GM19193 (cell line): Measurements from ENCODE around the gene MRGPRF.

ENCODE experiments used
- POLR2A ChIP-seq: IDR thresholded peaks from 4 replicates; pipeline ENCODE4 v1.6.1; 2011; ENCODE audit not compliant: insufficient read depth, insufficient read length; ENCODE audit errors: extremely low read depth

Gene MRGPRF, protein sequence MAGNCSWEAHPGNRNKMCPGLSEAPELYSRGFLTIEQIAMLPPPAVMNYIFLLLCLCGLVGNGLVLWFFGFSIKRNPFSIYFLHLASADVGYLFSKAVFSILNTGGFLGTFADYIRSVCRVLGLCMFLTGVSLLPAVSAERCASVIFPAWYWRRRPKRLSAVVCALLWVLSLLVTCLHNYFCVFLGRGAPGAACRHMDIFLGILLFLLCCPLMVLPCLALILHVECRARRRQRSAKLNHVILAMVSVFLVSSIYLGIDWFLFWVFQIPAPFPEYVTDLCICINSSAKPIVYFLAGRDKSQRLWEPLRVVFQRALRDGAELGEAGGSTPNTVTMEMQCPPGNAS

DNA sequence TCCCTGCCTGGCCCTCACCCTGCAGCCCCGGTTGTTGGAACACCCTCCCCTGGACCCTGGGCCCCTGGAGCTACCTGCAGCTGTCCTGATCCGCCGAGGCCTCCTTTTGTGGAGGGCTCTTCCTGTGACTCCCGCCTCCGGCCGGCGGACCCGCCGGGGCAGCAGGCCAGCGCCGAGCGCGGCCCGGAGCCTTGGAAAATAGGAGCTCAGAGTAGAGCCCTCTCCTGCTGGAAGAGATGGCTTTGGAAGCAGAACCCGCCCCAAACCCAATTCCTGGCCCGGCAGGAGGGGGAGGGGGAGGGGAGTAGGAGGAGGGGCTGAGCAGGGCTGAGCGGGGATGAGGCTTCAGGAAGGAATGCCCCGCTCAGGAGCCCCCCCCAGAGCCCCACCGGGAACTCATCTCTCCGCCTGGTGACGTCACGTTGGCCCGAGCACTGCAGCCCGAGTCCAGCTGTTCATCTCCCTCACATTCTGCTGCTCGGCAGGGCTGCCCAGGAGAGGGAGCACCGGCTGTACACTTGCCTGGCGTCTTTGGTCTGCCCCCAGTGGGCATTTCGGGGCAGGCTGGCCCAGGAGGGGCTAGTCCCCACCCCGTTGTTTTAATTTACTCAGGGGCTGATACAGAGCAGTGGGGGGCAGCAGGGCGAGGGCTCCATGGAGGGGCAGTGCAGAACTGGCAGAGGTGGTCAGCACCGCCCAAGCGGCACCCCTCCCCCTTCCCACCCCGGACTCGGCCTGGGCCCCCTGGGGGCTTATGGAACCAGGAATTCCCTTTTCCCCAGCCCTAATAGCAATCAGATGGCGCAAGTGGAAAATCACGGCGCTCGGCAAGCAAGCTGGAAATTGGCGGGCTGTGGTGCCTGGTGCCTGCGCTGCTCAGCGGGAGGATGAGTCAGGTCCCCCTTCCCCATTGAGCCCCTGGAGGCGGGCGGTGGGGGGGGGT, at the start of gene MRGPRF:
Gene MRGPRF (minus strand): TSS at position 238 of the 943 bp plus-strand sequence. CDS start 3,345 bp downstream, outside the sequence.
- no peak for TF ChIP-seq POLR2A

DNA sequence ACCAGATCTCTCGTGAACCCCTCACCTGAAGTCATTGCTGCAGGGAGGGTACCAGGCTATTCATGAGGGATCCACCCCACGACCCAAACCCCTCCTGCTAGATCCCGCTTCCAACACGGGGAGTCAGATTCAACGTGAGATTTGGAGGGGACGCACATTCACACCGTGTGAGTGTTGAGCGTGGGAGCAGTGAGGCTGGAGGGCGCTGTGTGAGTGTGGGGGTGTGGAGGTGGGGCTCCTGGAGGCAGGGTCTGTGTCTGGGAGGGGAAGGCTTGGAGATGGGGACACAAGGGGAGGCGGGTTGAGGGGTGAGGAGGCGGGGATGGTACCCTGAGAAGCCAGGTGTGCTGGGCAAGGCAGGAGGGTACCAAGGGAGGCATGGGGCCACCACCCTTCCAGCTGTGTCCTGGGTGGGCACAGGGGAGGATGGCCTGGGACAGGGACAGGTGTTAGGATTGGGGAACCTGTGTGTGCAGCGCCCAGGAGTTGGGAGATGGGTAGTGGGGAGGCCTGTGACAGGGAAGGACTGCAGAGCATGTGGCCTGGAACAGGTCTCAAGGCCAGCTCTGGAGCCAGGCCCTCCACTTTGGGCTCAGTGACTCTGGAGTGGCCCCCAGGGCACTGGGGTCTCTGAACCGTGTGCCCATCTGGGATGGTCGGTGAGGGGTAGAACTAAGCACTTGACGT, 49.3 kb upstream of the MRGPRF start:
- no peak for TF ChIP-seq POLR2A

DNA sequence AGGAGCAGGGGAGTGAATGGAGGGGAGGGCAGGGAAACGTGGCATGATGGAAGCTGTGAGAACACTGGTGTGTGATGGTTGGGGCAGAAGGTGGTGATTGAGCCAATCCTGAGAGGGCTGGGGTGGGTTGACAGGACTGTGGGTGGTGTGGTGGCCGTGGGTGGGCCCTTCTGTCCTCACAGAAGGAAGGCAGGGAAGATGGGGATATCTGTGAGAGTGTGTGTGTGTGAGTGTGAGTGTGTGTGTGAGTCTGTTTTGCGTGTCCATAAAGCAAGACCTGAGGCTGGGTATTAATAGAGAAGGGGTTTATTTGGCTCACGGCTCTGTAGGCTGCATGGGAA, 48.6 kb upstream of the MRGPRF start:
- TF ChIP-seq POLR2A, result no peak

DNA sequence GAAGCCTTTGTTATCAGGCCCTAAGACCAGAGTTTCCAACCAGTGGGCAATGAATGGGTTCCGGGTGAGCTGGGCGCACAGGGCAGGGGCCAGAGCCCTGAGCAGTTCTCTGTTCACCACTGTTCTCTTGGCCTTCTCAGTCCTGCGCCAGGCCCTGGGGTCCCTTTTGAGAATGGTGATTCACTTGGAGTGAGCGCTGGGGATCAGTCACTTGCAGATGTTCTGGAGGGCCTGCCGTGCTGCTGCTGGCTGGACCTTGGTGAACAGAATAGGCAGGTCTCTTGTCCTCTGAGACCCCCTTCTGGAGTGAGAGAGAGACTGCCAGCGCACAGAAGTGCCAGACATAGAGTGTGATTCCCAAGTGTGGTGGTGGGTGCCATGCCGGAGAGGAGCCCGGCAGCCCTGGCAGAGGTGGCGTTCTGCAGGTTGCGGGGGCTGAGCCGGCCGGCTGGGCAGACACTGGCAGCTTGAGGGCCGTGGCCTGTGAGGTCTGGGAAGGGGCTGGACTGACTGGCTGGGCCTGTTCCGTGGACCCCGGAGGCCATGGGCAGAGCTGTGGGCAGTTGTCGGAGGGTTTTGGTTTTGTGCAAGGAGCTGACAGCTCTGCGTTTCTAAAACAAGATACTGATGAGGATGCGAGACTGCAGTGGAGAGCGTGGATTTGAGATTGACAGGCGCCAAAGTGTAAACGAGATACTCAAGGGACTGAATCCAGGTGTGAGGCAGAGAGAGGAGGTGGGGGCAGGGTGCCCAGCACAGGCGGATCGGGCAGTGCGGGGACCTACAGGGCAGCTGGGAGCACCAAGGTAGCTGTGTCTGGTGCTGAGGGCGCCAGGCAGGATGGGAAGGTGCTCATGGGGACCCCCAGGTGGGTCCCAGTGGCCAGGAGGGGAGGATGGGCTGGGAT, 48.0 kb upstream of the MRGPRF start:
- no peak for TF ChIP-seq POLR2A

DNA sequence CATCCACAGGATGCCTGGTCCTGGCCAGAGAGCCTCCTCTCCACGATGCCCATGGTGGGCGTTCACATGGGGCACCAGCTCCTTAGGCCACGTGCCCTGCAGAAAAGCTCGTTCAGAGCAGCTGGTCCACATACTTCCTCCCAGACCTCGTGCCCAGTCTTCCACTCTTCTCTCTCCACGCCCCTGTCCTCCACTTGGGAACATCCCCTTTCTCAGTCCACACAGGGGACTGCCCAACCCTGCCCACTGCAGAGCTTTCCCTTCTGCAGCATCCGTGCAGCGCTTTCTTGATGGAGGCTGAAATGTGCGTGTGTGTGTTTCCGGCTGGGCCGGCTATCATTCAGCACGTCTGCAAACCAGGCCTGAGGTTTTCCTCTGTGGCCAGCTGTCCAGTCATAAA, 46.9 kb upstream of the MRGPRF start:
- no peak for TF ChIP-seq POLR2A

DNA sequence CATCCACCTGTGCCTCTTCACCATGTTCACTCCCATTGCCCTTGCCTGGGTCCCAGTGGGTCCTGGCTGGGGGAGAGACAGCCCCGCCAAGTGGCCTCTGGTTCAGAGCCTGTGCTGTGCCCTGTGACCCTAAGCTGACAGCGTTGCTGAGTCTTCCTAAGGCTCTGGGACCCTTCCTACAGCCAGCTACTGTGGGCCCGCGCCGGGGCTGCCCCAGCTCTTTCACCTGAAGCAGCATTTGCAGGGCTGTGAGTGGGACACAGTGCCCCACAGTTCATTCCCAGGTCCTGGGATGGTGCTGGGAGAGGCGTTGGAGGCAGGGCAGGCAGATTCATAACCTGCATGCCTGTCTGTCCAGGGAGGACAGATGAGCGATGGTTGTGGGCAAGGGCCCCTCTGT, 46.4 kb upstream of the MRGPRF start:
- TF ChIP-seq POLR2A, result no peak

DNA sequence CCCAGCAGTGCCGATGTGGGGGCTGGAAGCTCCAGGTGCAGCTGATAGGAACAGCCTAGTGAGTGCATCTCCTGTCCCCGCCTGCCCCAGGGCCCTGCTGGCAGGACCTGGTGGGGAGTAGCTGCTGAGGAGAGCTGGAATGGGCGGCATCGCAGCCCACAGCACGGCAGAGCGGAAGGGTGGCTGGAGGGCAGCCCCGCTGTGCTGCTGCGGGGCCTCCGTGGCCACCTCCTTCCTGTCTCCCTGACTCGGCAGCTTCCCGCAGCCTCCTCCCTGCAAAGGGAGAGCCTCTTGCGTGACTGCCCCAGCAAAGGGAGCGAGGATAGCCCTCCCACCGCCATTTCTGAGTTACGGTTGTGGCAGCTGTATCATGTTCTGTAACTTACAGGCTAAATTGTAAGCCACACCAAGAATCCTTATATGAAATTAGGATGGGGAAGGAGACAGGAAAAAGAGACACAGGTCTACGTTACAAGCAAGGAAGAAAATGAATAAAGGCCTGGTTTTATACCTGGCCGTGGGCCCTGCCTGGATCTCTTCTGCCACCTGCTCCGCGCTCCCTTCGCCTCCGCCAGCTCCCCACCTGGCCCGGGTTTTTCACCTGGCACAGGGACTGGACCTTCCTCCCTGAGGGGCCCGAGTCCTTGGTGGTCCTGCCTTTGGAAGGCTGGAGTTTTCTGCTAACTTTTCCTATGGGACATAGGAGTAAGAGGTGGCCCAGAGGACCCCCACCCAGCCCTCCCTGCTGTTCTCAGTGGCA, 45.6 kb upstream of the MRGPRF start:
- TF ChIP-seq POLR2A, result no peak

DNA sequence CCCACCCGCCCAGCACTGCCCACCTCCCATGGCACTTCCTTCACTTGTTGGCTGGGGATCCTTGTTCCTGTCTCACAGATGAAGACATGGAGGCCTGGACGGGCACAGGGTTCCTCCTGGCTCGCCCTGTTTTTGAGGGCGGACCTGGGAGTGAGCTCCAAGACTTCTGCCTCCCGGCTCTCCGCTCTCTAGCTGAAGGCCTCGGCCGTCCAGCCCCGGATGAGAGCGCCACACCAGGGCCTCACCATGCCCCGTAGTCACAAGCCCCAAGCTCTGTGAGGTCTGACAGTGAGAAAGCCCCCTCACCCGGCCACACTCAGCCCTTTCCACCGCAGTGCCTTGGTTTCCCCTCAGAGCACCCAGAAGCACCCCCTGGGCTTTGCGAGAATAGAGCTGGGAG, 44.8 kb upstream of the MRGPRF start:
- TF ChIP-seq POLR2A, result no peak

DNA sequence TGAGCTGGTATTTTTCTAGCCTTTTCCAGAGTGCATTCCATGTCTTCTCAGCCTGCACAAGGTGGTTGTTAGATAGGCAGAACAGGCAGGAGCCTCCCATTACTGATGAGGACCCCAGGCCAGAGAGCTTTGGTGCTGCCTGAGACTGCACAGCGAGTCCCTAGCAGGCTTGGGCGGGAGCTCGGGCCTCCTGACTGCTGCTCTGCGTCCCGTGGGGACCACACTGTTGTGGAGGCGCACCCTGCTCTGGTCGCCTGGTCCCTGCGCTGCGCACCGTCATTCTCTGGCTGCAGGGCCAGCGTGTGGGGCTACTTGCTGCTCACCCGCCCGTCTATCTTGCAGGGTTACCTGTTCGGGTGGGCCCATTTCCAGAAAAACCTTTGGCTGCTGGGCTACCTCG, 44.2 kb upstream of the MRGPRF start:
- no peak for TF ChIP-seq POLR2A

DNA sequence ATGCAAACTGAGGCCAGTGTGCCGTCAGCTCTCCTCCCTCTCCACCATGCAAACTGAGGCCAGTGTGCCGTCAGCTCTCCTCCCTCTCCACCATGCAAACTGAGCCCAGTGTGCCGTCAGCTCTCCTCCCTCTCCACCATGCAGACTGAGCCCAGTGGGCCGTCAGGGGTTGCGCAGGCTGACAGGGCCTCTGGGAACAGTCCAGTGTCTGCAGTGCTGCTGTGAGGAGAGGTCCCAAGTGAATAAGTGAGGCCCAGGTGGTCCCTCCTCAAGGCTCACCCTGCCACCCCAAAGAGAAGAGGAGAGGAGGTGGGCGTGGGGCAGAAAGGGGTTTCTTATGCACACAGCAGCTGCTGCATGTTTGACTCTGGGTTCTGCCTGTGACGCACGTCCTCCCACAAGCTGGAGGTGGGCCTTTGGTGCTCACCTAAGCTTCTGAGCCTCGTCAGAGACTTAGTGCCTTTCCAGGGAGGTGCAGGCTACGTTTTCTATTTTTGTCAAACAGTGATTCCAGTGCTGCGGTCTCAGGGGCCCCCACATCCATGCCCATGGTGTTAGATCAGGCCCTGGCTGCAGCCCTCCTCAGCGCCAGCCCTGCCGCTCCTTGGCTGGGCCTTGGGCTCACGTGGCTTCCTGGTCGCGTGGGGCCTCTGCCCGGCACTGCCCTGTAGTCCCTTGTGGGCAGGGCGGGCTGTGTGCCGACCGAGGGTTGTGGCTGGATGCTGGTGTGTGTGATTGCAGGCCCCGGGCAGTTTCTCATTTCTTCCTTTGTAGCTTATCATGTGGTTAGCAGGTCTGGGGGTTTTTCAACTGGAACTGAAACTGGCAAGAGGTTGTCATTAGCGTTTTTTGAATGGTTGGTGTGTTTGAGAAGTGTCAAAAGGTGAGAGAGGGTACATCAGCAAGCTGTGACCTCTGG, 42.8 kb upstream of the MRGPRF start:
- TF ChIP-seq POLR2A, result no peak

DNA sequence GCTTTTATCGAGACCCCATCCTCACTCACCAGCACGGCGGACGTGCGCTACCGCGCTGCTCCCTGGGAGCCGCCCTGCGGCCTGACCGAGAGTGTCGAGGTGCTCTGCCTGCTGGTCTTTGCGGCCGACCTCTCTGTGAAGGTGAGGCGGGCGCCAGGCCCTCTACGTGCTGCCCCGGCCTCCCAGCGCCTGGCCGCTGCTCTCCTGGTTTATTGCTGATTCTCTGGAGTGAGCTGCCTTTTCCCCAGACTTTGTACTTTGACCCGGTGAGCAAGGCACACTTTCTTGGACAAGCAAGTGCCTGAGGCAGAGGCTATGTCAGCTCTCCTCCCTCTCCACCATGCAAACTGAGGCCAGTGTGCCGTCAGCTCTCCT, 42.2 kb upstream of the MRGPRF start:
- TF ChIP-seq POLR2A, result no peak

DNA sequence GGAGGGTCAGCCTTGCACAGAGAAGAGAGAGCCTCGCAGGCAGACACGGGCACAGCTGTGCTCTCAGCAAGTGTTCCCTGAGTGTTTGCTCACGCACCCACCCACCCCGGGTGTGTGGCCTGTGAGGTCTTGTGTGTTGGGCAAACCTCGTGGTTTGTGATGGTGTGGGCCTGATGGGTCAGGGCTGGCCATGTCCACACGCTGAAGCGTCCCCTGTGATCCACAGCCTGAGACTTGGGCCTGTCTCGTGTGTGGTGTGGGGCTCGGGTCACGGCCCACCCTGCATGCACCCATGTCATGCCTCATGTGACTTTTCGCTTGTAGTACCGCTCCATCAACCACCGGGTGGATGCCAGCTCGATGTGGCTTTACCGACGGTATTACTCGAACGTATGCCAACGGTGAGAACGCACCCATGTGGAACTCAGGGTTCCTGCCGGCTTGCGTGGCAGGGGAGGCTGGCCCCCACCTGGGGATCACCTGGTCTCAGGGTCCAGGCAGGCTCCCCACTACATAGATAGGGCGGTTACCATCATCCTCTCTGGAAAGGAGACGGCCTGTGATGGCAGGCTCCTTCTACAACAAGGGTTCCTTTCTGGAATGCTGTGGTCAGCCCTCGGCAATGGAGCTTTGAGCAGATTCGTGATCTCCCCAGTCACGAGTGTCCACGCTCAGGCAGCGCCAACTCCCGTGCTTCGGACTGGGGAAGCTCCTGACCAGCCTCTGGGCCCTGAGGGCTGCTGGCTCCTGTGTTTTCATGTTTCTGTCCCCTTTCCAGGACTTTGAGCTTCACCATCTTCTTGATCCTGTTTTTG, 41.6 kb upstream of the MRGPRF start:
- no peak for TF ChIP-seq POLR2A
